ENCODE results near the gene PSME2.

GRCh38 chr14:24160850-24161804 lies 14.7 kb upstream of the PSME2 start, which contains the start of gene IRF9:
- no peak for TF ChIP-seq EZH2 (IDR thresholded peaks at IDR 0.05; ENCODE audit: borderline replicate concordance)
- peak; percentile 99 for TF ChIP-seq CTCF (IDR thresholded peaks at IDR 0.05; ENCODE audit: poor library complexity)
- TF ChIP-seq EZH2phosphoT487 (IDR thresholded peaks at IDR 0.05; ENCODE audit: low read depth, severe bottlenecking, unreplicated experiment), result no peak

Data from hepatocyte (in vitro differentiated cells).